HuH-7 (cell line): Measurements from ENCODE around the gene CCDC97.
"Not testable (repeated sequence)": the region's sequence is repeated elsewhere in the genome, so short reads cannot be mapped to it uniquely, and the experiment has no call there.

Experiments used
- DNase-seq: peaks from one replicate; pipeline ENCODE4 v3.0.0; 2011; ENCODE audit warnings: low spot score

The CCDC97 gene

DNA sequence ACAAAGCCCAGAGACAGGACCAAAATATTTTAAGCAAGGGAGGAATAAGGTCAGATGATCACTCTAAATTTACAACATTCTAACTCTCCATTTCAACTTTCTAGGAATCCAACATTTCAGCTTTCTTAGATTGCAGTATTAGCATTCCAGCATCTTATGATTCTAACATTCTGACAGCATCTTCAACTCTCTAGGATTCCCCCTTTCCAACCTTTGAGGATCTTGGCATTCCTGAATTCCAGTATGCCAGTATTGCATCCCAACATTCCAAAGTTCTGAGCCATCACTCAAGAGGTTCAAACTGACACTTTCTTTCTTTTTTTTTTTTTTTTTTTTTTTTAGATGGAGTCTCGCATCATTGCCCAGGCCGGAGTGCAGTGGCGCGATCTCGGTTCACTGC is 30.0 kb downstream of the CCDC97 start:
- no peak for DNase-seq

DNA sequence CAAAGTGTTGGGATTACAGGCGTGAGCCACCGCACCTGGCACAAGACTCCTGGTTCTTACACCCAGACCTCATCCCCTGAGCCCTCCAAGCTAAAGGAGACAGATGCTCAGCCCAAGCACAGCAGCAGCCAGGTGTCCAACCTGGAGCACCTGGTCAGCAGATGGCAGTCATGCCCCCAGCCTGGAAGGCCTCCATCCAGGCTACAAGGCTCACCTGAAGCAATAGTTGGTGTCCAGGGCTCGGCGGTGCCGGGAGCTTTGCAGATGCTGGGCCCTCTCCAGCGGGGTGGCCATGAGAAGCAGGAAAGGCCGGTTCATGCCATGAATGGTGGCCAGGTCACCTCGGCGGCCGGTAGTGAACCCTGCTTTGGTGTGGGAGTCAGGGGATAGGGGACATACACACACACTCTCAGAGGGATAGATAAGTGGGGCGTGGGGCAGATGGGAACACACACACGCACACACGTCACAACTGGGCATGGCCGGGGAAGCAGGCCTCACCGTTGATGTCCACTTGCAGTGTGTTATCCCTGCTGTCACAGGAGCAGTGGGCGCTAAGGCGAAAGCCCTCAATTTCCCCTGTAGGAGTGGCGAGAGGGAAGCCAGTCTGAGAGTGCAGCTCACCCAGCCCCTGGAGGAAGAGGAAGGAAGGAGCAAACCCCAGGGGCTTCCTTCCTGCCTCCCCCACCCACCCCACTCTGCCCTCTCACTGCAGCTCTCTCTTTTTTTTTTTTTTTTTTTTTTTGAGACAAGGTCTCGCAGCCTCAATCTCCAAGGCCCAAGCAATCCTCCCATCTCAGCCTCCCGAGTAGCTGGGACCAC is 31.9 kb downstream of the CCDC97 start:
- no peak for DNase-seq

DNA sequence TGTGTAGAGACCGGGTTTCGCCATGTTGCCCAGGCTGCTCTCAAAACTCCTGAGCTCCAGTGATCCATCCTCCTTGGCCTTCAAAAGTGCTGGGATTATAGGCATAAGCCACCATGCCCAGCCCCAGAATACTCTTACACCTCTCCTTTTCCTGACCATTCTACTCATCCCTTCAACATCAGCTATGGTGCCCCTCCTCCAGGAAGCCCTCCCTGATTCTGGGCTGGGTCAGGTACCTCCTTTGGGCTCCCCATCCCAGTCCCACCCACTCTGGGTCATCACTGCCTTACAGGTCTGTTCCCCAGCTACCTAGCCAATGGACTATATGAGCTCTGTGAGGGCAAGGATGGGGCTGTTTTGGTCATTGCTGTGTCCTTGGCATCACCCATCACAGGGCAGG is 34.2 kb downstream of the CCDC97 start:
- DNase-seq, result no peak

DNA sequence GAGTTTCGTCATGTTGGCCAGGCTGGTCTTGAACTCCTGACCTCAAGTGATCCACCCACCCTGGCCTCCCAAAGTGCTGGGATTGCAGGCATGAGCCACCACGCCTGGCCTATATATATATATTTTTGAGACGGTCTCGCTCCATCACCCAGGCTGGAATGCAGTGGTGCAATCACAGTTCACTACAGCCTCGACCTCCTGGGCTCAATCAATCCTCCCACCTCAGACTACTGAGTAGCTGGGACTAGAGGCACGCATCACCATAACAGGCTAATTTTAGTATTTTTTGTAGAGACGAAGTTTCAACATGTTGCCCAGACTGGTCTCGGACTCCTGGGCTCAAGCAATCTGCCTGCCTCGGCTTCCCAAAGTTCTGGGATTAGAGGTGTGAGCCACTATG is 36.9 kb downstream of the CCDC97 start:
- DNase-seq, result not testable (repeated sequence)

DNA sequence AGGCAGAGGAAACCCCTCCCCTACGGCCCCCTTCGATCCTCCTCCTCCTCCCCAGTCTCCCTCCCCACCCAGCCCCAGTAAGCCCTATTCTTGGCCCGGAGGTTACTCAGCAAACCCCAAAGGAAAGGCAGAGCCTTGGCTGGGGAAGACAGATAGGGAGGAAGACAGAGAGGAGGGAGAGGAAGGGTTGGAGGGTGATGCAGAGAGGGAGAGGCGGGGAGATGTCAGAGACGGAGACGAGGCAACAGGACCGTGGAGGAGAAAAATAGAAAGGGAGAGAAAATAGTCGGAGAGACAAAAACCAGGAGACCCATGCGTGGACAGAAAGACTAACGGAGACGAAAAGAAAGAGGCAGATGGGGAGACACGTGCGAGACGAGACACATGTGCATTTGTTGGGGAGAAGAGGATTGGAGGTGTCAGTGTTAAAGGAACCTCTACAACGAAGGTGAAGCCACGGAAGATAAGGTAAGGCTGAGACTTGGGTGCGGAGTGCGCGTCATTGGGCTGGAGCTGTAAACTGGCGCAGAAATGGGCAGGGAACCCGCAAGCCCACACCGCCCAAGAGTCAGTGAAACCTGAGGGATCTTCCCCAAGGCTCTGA is 40.9 kb downstream of the CCDC97 start:
- no peak for DNase-seq

DNA sequence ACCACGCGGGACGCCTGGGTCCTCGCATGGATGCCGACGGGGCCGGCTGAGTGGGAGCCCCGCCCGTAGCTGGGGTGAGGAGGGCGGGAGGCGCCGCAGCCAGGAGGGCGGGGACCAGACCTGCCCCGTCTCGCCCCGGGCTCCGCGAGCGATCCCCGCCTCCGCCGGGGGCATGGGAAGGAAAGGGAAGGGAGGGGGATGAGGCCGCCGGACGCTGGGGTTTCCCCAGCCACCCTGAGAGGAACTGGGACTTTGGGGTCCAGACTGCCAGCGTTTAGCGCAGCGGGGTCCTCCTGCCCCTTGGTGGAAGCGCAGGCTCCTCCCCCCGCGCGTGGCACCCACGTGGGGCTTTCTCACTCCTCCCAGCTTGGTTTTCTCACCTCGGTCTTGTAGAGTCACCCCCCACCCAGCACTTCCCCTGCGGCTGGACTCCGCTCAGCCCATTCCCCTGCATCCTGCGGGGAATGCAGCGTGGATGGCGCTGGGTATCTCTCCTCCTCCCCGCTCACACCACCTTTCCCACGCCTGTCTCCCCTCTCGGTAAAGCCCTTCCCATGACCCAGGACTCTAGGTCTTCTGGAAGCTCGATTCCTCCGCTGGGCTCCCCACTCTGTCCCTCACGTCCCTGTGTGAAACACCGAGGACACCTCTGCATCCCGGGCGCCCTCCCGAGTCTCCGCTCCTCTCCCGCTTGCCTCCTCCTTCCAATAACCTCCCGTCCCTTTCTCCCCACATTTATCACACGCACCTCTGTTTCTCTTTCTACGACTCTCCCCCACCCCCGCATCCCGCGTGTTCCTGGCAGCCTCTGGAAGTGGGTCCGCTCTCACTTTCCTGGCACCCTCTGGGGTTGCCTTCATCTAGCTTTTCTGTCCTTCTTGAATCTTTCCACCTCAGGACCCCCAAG is 41.6 kb downstream of the CCDC97 start:
- peak; percentile 51 for DNase-seq

DNA sequence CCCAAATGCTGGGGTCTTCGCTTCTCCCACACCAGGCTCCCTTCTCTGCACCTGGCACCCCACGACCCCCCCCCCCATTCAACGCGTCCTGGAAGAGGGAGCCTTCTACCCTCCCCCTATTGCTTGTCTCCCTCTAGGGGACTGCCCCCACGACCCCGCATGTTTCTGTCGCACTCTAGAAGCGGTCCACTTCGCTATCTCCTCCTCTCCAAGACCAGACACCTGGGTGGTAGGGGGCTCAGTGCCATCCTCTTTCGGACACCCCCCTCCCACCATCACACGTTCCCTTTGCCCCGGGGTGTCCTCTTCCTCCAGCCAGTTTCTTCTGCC is 42.3 kb downstream of the CCDC97 start:
- DNase-seq, result no peak

DNA sequence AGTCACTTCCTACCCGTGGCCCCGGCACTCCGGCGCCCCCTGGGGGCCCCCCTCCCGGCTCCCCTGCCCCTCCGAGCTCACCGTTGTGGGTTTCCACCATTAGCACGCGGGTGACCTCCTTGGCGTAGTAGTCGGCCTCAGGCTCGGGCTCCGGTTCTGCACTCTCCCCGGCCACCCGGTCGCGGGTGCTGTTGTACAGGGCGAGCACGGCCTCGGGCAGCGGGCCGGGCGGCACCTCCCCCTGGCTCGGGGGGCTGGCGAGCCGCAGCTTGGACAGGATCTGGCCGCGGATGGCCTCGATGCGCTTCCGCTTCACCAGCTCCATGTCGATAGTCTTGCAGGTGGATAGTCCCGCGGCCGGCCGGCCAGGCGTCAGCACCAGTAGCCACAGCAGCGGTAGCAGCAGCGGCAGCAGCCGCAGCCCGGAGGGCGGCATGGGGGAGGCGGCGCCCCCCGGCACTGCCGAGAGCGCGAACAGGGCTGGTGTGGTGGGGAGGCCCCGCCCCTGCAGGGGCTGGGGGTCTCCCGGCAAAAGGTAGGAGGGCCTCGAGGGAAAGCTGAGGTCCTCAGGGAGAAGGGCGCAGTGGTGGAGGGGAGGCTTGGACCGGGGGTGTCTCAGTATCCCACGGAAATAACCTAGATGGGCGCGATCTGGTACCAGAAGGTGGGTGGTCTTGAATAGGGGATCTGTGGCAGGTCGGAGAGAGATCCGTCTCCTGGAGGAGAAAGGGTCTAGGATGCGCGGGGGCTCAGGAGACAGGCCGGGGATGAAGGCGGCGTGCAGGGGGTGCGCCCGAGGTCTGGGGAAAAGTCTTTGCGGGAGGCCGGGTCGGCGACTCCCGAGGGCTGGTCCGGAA is 42.9 kb downstream of the CCDC97 start:
- peak; percentile 88 for DNase-seq

DNA sequence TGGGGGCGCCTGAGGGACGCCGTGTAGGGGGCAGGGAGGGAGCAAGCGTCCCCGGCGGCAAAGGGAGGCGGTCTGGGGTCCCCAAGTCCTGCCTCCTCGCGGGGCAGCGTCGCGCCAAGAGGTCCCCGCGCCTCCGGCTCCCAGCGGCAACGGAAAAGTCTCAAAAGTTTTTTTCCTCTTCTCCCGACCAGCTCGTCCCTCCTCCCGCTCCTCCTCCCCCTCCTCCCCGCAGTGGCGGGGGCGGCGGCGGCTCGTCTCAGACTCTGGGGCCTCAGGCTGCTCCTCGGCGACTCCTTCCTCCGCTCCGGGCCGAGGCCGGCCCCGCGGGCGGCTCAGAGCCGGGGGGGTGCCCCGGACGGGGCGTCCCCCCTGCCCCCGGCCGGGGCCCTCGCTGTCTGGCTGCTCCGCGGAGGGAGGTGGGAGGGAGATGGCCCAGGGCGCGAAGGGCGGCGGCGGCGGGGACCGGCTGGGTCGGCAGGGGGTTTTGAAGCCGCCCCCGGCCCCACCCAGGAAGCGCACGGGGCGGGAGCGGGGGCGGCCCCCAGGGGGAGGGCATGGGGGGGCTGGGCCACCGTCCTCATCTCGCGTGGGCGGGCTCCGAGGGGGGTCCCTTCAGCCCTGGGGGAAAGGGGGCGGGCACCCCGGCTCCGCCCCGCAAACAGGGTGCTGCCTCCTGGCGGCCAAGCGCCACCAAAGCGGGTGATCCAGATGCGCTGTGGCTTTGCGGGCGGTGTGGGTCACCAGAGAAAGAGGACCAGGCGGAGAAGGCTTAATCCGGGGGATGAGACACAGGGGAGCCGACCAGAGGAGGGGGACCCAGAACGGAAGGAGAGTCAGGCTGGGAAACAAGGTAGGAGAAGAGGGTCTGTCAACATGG is 43.7 kb downstream of the CCDC97 start, which contains the start of gene TGFB1:
Gene TGFB1 (minus strand): TSS at position 457 of the 877 bp plus-strand sequence. CDS start 878 bp downstream, outside the sequence.
- peak; percentile 99 for DNase-seq

DNA sequence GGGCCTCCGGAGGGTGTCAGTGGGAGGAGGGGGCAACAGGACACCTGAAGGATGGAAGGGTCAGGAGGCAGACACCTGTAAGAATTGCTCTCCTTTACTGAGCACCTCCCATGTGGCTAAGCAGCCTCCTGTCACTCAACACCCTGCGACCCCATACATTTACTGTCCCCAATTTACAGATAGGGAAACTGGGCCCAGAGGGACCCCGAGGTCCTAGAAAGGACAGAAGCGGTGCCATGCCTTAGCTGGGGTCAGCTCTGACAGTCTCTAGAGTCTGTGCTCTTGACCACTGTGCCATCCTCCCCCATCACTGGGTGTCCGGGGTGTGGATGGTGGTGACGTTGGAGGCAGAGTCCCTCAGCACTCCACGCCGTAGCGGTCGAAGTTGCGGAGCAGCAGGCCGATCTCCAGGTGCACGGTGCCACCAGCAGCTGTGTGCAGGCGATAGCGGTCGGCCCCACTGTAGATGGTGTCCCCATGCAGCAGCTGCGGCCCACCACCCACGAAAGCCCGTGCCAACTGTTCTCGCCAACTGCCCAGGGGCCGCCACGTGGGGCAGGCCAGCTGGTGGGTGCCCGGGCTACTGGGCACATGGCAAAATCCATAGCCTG is 44.5 kb downstream of the CCDC97 start:
- DNase-seq, result no peak

DNA sequence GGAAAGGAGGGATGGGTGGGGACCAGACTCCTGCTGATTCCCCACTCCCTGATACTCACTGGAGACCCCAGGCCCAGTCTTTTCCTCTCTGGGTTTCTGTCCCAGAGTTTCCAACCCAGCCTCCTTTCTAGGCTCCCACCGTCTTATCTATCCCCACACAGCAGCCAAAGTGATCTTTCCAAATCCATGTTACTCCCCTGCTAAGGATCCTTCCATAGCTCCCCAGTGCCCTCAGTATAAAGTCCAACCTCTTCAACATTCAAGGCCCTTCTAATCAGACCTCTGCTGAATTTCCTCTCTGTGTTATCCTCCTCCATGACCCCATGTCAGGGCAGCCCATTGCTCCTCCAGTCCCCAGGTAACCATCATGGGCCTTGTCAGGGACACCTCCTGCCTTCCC is 45.1 kb downstream of the CCDC97 start:
- DNase-seq, result no peak

DNA sequence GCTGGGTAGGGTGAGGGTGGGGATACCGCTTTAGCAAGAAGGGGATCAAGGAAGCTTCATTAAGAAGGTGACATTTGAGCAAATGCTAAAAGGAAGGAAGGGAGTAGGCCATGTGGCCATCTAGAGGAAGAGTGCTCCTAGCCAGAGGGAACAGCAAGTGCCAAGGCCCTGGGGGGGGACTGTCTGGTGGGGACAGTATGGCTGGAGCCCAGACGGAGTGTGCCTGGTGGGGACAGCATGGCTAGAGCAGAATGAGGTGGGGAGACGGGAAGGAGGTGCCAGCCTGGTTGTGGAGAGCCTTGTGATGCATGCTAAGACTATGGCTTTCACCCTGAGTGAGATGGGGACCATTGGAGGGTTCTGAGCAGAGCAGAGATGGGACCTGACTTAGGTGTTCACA is 45.8 kb downstream of the CCDC97 start:
- DNase-seq, result no peak

DNA sequence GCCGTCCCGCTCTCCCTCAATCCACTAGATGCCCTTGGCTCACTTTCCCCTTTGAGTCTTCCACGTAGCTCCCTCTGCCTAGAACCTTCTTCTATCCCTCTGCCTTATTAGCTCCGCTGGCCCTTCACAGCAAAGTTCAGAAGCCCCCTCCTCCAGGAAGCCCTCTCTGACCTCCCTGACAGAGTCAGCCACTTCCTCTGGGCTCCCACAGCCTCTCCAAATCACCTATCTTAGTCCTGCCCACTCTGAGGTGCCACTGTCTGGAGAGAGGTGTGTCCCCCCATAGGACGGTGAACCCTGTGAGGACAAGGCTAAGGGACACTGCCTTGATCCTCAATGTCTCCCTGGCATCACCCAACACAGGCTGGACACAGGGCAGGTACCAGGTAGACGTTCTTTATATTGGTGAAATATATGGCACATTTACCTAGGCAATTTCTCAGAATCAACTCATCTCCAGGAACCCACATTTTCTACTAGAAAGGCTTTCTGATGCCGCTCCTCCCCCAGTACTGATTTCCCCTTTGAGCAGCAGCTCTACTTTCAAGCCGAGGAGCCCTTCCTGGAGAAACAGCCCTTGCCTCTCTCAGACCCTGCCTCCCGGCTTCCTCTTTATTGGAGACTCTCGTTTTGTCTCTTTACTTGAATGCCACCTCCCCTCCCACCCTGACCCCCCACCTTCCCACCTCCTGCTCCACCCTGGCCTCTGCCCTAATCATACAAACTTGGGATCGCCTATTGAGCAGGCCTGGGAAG is 47.2 kb downstream of the CCDC97 start:
- no peak for DNase-seq

DNA sequence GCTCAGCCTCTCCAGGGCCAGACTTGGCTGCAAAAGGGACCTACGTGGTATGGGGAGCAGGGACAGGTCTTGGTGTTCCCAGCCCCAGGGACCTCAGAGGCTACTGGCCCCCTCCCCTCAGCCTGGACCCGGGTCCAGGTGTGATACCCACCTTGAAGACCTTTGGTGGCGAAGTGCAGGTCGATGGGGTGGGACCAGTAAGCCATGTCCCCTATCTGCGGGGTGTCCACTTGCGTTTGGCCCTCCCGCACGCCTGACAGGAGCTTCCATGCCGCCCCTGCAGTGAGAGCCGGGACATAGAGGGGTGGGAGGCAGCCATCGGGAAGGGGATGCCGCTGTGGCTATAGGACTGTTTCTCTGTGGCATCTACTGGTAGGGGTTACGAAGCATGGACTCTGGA is 47.8 kb downstream of the CCDC97 start:
- DNase-seq, result no peak

DNA sequence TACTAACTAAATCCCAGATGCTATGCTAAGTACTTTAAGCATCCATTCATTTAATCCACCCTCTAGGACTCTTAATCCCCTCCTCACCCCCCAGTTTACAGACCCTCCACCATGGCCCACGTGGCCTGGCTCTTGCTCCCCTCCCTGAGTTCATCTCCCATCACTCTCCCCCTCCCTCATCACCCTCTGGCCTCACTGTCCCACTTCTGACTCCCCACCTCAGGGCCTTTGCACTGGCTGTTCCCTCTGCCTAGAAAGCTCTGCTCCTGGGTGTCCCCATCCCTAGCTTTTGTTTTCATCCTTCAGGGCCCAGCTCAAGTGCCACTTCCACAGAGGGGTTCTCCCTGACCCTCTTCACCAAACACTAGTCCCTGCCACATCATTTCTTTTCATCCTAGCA is 49.8 kb downstream of the CCDC97 start:
- DNase-seq, result no peak

DNA sequence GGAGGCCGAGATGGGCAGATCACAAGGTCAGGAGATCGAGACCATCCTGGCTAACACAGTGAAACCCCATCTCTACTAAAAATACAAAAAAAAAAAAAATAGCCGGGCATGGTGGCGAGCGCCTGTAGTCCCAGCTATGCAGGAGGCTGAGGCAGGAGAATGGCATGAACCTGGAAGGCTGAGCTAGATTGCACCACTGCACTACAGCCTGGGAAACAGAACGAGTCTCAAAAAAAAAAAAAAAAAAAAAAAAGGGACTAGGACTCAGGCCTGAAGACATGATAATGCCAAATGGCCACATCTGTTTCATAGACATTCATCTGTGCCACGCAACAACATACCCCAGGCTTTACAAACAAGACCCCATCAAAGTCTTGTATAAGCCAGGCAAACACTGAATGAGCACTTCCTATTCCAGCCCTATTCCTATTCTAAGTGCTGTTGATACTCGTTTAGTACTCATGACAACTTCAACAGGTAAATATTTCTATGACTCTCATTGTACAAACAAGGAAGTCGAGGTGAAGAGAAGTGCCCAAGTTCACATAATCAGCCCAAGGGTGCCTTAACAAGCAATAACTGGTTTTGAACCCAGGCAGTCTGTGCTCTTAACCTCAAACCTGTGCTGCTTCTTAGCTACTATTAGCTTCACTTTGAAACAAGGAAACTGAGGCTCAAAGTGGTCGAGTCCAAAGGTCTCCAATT is 52.3 kb downstream of the CCDC97 start:
- DNase-seq, result no peak

DNA sequence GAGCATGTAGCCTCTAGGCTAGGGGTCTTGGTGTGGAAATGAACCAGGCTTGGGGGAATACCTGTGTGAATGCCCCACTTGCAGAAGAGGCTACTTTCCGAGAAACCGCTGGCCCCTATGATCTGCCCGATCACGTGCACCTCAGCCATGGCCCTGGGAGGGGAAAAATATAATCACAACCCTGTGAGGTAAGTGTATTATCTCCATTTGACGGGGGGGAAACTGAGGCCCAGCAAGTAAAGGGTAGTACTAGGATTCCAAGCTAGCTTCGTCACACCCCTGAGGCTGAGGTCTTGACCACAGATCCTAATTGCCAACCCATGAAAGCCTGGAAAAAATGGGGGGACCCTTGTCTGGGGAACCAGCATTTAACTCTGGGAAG is 53.4 kb downstream of the CCDC97 start:
- DNase-seq, result no peak

DNA sequence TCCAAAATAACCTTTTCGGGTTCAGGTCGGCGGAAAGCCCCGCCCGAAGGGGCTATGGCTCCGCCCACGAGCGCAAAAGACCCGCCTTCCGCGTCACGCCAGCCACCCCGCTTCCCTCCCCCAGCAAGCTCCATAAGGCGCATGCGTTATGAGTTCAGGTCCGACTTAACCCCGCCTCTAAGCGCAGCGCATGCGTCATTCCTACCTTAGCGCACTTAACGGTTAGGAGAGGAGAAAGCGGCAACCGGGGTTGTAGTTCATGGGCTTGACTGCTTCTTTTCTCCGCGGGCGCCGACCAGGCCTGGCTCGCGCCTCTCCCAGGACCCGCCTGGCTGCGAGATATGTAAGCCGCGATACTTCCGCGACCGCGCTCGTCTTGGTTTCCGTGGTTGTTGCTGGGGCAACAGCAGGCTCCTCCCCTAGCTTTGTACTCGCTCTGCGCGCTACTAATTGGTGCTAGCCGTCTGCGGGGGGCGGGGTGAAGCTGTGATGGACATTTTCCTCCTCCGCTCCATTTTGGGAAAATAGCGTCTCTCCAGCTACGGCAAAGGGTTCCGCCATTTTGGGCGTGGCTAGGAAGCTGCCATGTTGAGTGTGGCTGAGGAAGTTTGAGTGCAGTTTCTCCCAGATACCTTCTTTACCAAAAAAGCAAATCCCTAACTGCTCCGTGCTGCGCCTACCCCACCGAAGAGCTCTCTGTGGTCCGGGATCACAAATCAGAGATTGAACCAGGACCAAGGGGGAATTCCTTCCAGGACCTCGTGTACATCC is 54.0 kb downstream of the CCDC97 start, which contains the start of gene B9D2:
Gene B9D2 (minus strand): TSS at position 397 of the 771 bp plus-strand sequence. CDS start 630 bp downstream, outside the sequence.
- peak; percentile 97 for DNase-seq
